SU-DHL-6 (cell line): Measurements from ENCODE around the gene ARV1.

Experiments used
- EZH2phosphoT487 ChIP-seq: fragments of 200-600 bp; sonication (generic), shearing (Covaris generic); conservative IDR thresholded peaks from 2 replicates; pipeline ENCODE4 v1.6.1; 2018; ENCODE audit warnings: mild to moderate bottlenecking, antibody characterized with exemption, low read length, moderate library complexity, mixed read lengths
- TF ChIP-seq, protein P1 (sequence below): fragments of 200-600 bp; sonication (generic); IDR thresholded peaks from one replicate; pipeline ENCODE4 v1.5.1; 2017; ENCODE audit warnings: antibody characterized with exemption, mild to moderate bottlenecking, low read length, moderate library complexity; ENCODE audit not compliant: insufficient read depth, poor library complexity, severe bottlenecking

DNA sequence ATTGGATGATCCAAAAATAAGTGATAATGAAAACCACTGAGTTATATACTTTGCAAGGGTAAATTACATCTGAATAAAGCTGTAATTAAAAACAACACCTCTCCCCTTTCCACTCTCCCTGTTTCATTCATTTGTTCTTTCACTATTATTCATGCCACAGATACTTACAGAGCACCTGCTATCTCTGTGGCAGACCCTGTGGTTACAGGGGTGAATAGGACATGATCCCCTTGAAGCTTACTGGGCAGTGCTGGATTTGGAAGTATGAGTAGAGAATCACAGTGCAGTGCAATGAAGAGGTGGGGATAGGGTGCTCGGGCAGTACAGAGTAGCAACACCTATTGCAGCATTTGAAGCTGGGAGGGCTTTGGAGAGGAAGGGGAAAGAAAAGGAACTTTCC, 21.7 kb downstream of the ARV1 start:
- TF ChIP-seq, protein P1, sequence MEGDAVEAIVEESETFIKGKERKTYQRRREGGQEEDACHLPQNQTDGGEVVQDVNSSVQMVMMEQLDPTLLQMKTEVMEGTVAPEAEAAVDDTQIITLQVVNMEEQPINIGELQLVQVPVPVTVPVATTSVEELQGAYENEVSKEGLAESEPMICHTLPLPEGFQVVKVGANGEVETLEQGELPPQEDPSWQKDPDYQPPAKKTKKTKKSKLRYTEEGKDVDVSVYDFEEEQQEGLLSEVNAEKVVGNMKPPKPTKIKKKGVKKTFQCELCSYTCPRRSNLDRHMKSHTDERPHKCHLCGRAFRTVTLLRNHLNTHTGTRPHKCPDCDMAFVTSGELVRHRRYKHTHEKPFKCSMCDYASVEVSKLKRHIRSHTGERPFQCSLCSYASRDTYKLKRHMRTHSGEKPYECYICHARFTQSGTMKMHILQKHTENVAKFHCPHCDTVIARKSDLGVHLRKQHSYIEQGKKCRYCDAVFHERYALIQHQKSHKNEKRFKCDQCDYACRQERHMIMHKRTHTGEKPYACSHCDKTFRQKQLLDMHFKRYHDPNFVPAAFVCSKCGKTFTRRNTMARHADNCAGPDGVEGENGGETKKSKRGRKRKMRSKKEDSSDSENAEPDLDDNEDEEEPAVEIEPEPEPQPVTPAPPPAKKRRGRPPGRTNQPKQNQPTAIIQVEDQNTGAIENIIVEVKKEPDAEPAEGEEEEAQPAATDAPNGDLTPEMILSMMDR, result no peak
- no peak for TF ChIP-seq EZH2phosphoT487
